Transverse colon (tissue), 4 donors: Measurements from ENCODE around the gene LHX3. TPM values are rescaled to one million over a fixed set of nuclear protein-coding genes. Genes with fewer than 3 reads are reported as not detected.

Source experiments
- DNase-seq: peaks from one replicate; pipeline ENCODE4 v3.0.0-alpha.2; 2019
- H3K27ac ChIP-seq, 4 donors: fragments of 200-600 bp; sonication (generic); 2 replicates each; pipeline ENCODE4 v1.5.1; 2016 to 2018; ENCODE audit warnings: inconsistent platforms in 4 of 4
- H3K27me3 ChIP-seq: fragments of 200-600 bp; sonication (generic); 2 replicates; pipeline ENCODE4 v1.5.1; 2017; ENCODE audit warnings: inconsistent platforms
- H3K36me3 ChIP-seq, 4 donors: fragments of 200-600 bp; sonication (generic); 2 replicates each; pipeline ENCODE4 v1.5.1; 2017 to 2019; ENCODE audit warnings: inconsistent platforms in 4 of 4
- H3K4me1 ChIP-seq, 4 donors: fragments of 200-600 bp; sonication (generic); 2 replicates each; pipeline ENCODE4 v1.5.1; 2017 to 2020; ENCODE audit warnings: inconsistent platforms in 4 of 4
- H3K4me3 ChIP-seq, 4 donors: fragments of 200-600 bp; sonication (generic); 1 replicate in 1 of 4; 2 replicates in 3 of 4; pipeline versions ENCODE4 v1.5.1 to v1.6.1; 2017 to 2019; ENCODE audit warnings: inconsistent platforms in 4 of 4
- H3K9me3 ChIP-seq, 2 donors: fragments of 200-600 bp; sonication (generic); 2 replicates each; pipeline ENCODE4 v1.5.1; 2017 to 2019; ENCODE audit warnings: inconsistent platforms in 2 of 2
- EP300 ChIP-seq: sonication (generic); formaldehyde crosslinking; IDR thresholded peaks from one replicate; pipeline ENCODE4 v1.6.1; 2017; ENCODE audit warnings: antibody characterized with exemption, low read depth
- POLR2A ChIP-seq: fragments of 450-650 bp; IDR thresholded peaks from one replicate; pipeline ENCODE4 v1.6.1; 2016; ENCODE audit warnings: antibody characterized with exemption, mild to moderate bottlenecking, moderate library complexity
- POLR2AphosphoS5 ChIP-seq, 3 donors: sonication (generic); formaldehyde crosslinking; IDR thresholded peaks; one replicate each; pipeline ENCODE4 v1.6.1; 2016; ENCODE audit warnings: antibody characterized with exemption in 3 of 3
- WGBS, 2 donors: methylation state at CpG; one replicate each; pipeline ENCODE4 v1.1.5; 2018; ENCODE audit warnings: low coverage in 1 of 2; 5-methylcytosine and 5-hydroxymethylcytosine counted together
- in situ Hi-C, 4 donors: fragments of 200-750 bp; cut with MboI; loops; one replicate each; pipeline versions ENCODE4 v1.15.0 to v1.15.1; 2017; ENCODE audit warnings: low sequenced_read_pairs in 3 of 4, low pct_ligation_motif_present in 1 of 4, low pct_unique_long_range_greater_than_20kb in 1 of 4
- intact Hi-C: fragments of 100-400 bp; cut with DNase I; formaldehyde crosslinking; loops from one replicate; pipeline ENCODE4 v1.15.1; 2023; ENCODE audit warnings: low total_unique reads
- total RNA-seq, 4 donors: library from RNA; depleted of rRNA; stranded (reverse); fragments of >200 nt; gene quantifications; one replicate each; pipeline ENCODE4 v1.1.0, GENCODE V29; 2016
- TF ChIP-seq, protein P1 (sequence below), 5 experiments: fragments of 200-600 bp in 3 of 5; fragments of 450-650 bp in 2 of 5; sonication (generic) in 3 of 5; IDR thresholded peaks; 1 replicate in 2 of 5; 2 replicates in 3 of 5; pipeline ENCODE4 v1.5.1; 2016 to 2017; ENCODE audit warnings: antibody characterized with exemption in 5 of 5, inconsistent platforms in 3 of 5, mild to moderate bottlenecking in 2 of 5, moderate library complexity in 1 of 5

Gene LHX3
- total RNA-seq, 4 donors from 2014 or later: not detected

DNA sequence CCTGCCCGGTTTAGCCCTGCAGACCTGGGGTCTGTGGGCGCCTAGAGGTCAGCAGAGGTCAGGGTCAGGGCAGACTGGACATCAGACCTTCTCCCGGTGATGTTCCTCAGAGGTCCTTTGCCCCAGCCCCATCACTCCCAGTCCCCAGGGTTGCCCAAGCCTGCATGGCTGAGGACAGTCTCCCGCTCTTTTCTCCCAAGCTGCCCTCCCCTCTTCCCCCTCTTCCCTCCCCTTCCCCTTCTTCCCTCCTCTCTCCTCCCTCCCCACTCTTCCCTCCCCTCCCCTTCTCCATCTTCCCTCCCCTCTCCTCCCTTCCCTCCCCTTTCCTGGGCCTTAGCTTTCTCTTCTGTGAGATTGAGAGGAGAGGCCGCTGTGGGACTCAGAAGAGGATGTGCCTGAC lies 10.4 kb downstream of the LHX3 start:
- intact Hi-C loops: no loop called here
- no peaks in the 10 kb centered on the region for H3K9me3 ChIP-seq
- WGBS, 2 donors: 12% methylated on average over 5 of the region's 5 CpGs; no CpG with 5 or more reads in 1 of the 2 donors
- no peaks in the 10 kb centered on the region for H3K4me1 ChIP-seq
- no peaks in the 10 kb centered on the region for H3K36me3 ChIP-seq
- H3K27ac ChIP-seq: no peak overlapping the region
- no peak for DNase-seq
- TF ChIP-seq POLR2AphosphoS5 (IDR thresholded peaks at IDR 0.05) (no peak), EP300 (no peak), POLR2A (no peak)
- TF ChIP-seq, protein P1, sequence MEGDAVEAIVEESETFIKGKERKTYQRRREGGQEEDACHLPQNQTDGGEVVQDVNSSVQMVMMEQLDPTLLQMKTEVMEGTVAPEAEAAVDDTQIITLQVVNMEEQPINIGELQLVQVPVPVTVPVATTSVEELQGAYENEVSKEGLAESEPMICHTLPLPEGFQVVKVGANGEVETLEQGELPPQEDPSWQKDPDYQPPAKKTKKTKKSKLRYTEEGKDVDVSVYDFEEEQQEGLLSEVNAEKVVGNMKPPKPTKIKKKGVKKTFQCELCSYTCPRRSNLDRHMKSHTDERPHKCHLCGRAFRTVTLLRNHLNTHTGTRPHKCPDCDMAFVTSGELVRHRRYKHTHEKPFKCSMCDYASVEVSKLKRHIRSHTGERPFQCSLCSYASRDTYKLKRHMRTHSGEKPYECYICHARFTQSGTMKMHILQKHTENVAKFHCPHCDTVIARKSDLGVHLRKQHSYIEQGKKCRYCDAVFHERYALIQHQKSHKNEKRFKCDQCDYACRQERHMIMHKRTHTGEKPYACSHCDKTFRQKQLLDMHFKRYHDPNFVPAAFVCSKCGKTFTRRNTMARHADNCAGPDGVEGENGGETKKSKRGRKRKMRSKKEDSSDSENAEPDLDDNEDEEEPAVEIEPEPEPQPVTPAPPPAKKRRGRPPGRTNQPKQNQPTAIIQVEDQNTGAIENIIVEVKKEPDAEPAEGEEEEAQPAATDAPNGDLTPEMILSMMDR (IDR thresholded peaks at IDR 0.05): no peak
- peaks cover 100% of the 10 kb centered on the region for H3K27me3 ChIP-seq
- in situ Hi-C loops: no loop called here
- H3K4me3 ChIP-seq: no peak overlapping the region

DNA sequence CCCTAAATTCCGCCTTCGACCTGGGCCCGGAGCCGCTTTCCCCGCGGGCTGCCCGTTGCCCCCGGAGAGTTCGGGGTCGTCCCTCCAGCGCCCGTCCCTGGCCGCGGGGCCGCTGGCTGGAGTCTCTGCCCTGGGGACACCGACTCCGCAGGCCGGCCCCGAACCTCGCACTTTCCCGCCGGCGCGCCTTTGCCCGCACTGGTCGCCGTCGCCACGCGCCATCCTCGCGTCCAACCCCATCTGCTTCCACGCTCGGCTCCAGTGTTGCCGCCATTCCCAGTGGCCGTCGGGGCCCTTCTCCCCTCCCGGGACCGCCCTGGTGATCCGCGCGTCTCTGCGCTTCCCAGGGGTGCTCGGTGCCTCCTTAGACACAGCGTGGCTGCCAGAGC lies 11.0 kb downstream of the LHX3 start:
- in situ Hi-C loops: no loop called here
- WGBS, 2 donors: 16% methylated on average over 25 of the region's 45 CpGs; no CpG with 5 or more reads in 1 of the 2 donors
- intact Hi-C loops: no loop called here

DNA sequence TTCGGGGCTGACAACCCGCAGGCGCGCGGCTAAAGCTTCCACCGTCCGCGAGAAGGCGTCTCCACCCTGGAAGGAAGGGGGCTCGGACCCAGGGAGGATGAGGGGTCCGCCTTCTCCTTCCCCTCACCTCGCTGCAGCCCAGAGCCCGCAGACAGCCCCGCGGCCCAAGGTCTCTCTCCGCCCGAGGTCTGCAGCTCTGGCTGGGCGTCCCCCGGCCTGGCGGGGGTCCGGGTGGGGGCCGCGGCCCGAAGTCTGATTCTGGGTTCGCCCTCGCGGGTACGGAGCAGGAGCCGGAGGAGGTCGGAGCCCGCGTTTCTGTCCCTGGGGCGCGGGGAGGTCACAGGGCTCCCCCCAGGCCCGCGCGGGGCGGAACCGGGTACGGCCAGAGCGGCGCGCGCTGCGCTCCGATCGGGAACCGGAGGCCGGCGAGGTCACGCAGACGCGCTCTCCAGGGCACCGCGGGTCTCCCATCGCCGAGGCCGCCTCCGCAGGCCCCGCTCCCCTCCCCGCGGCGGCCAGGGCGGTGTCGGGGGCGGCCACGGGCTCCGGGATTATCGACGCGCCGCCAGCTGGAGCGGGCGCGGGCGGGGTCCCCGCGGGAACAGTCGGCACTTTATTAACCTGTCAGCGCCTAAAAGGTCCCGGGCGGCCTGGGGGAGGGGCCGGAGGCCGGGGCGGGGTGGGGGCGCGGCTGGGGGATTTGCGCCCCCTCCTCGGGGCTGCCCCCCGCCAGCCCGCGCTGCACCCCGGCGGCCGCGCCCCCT lies 11.6 kb downstream of the LHX3 start:
- H3K36me3 ChIP-seq: no peaks in the 10 kb centered on the region
- TF ChIP-seq EP300 (no peak), POLR2AphosphoS5 (IDR thresholded peaks at IDR 0.05) (no peak)
- H3K4me3 ChIP-seq: no peak overlapping the region
- H3K9me3 ChIP-seq: no peaks in the 10 kb centered on the region
- H3K27me3 ChIP-seq: peaks cover 97% of the 10 kb centered on the region
- WGBS, 2 donors: 12% methylated on average over 48 of the region's 96 CpGs; no CpG with 5 or more reads in 1 of the 2 donors
- H3K27ac ChIP-seq: no peak overlapping the region
- no peaks in the 10 kb centered on the region for H3K4me1 ChIP-seq
- intact Hi-C loops: no loop called here
- in situ Hi-C loops: no loop called here
- no peak for DNase-seq

More for the DNA sequence above, 11.0 kb downstream of the LHX3 start:
- no peak for TF ChIP-seq POLR2AphosphoS5 (IDR thresholded peaks at IDR 0.05)
- TF ChIP-seq POLR2A: no peak
- TF ChIP-seq, protein P1 (IDR thresholded peaks at IDR 0.05): no peak
- TF ChIP-seq EP300: no peak
- Histone ChIP-seq H3K27me3 (peaks cover 100% of the 10 kb centered on the region), H3K27ac (no peak overlapping the region), H3K9me3 (no peaks in the 10 kb centered on the region), H3K4me3 (no peak overlapping the region), H3K36me3 (no peaks in the 10 kb centered on the region), H3K4me1 (no peaks in the 10 kb centered on the region)
- DNase-seq: no peak

DNA sequence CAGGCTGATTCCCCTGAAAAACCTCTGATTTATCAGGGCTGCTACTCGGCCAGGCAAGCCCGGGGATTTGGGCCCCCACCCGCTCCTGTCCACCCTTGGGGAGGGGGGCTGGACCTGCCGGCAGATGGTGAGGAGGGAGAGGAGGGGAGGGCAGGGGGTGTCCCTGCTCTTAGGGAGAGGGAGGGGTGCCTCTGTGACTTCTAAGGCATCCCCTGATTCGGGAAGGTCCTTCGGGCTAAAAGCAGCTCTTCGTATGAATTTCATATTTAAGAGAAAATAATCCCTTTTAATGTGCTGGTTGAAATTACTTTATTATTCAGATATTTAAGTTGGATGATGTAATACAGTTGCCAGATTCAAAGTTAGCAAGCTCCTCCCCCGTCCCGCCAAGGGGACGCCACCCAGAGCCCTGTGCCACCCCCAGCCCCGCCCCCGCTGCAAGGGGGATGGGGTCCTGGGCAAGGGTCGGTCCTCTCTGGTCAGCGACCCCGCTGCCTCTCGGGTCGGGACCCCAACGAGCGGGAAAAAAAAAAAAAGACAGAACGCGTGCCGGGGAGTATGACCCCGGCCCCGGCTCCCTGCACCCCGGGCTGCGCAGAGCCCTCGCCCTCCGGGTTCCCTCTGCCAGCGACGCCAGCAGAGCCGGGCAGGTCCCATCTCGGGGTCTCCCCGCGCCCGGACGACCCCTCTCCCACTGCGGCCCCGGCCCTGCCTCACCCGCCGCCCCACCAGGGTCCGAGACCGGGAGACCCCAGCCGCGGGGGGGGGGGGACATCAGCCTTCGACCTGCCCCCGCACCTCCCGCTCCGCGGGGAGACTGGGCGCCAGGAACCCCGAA lies 12.4 kb downstream of the LHX3 start:
- H3K4me1 ChIP-seq: no peaks in the 10 kb centered on the region
- H3K27ac ChIP-seq: no peak overlapping the region
- in situ Hi-C loops (no loop called here), intact Hi-C loops (no loop called here)
- WGBS, 2 donors: 9% methylated on average over 29 of the region's 51 CpGs; no CpG with 5 or more reads in 1 of the 2 donors
- H3K27me3 ChIP-seq: peaks cover 91% of the 10 kb centered on the region
- no peaks in the 10 kb centered on the region for H3K36me3 ChIP-seq
- TF ChIP-seq POLR2AphosphoS5 (IDR thresholded peaks at IDR 0.05) (no peak), POLR2A (no peak), EP300 (no peak)
- TF ChIP-seq, protein P1 (IDR thresholded peaks at IDR 0.05): no peak
- no peaks in the 10 kb centered on the region for H3K9me3 ChIP-seq
- H3K4me3 ChIP-seq: no peak overlapping the region
- DNase-seq: no peak
